GM06990 (cell line): Measurements from ENCODE around the gene CFAP46.

ENCODE experiments used
- DNase-seq: peaks from one replicate; pipeline ENCODE4 v3.0.0-alpha.2; 2011; ENCODE audit not compliant: insufficient read length; ENCODE audit errors: extremely low read depth
- H3K27me3 ChIP-seq: replicated peaks from 2 replicates; pipeline ENCODE4 v1.6.0; 2011; ENCODE audit warnings: low read length; ENCODE audit not compliant: control insufficient read depth, insufficient read depth
- H3K36me3 ChIP-seq: 2 replicates; pipeline ENCODE4 v1.5.1; 2011; ENCODE audit warnings: low read length; ENCODE audit not compliant: control insufficient read depth, insufficient read depth
- H3K4me3 ChIP-seq: replicated peaks from 2 replicates; pipeline ENCODE4 v1.5.1; 2011; ENCODE audit warnings: low read depth, mild to moderate bottlenecking, control low read depth, low read length
- TF ChIP-seq, protein P1 (sequence below): IDR thresholded peaks from 2 replicates; pipeline ENCODE4 v1.5.1; 2011; ENCODE audit warnings: low read length, control low read depth, mild to moderate bottlenecking, inconsistent platforms; ENCODE audit not compliant: insufficient read depth, poor library complexity, severe bottlenecking

The CFAP46 gene

DNA sequence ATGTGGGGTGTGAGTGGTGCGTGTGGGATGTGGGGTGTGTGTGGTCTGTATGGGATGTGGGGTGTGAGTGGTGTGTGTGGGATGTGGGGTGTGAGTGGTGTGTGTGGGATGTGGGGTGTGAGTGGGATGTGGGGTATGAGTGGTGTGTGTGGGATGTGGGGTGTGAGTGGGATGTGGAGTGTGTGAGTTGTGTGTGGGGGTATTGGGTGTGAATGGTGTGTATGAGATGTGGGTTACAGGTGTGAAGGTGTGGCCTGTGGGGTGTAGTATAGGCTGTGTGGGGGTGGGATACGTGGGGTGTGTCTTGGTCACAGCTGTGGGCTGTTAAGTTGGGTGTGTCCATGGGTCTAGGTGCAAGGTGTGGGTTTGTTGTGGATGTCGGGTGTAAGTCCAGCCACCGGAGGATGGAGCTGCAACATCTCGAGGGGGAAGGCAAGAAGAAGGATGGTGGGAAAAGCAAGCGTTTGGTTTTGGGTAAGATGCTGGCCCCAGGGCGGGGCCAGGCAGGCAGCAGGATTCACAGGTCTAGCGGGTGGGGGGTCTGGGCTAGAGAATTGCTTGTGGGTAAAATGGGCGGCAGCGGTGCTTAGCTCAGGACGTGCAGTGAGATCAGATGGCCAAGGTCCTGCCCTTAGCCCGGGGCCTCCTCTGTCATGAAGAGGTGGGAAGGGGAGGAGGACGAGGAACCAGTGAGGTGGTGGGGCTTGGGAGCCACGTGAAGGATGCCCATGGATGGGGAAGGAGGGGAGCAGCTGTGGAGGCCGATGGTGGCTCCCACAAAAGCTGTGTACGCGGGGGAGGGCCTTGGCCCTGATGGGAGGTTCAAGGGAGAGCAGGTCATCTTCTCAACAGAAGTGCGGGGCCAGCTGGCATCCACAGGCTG is 60.1 kb downstream of the CFAP46 start:
- Histone ChIP-seq H3K4me3 (no peak overlapping the region), H3K27me3 (no peaks in the 10 kb centered on the region; the same call in 1 of the 2 replicates), H3K36me3 (no peaks in the 10 kb centered on the region)
- TF ChIP-seq, protein P1, sequence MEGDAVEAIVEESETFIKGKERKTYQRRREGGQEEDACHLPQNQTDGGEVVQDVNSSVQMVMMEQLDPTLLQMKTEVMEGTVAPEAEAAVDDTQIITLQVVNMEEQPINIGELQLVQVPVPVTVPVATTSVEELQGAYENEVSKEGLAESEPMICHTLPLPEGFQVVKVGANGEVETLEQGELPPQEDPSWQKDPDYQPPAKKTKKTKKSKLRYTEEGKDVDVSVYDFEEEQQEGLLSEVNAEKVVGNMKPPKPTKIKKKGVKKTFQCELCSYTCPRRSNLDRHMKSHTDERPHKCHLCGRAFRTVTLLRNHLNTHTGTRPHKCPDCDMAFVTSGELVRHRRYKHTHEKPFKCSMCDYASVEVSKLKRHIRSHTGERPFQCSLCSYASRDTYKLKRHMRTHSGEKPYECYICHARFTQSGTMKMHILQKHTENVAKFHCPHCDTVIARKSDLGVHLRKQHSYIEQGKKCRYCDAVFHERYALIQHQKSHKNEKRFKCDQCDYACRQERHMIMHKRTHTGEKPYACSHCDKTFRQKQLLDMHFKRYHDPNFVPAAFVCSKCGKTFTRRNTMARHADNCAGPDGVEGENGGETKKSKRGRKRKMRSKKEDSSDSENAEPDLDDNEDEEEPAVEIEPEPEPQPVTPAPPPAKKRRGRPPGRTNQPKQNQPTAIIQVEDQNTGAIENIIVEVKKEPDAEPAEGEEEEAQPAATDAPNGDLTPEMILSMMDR, result no peak
- no peak for DNase-seq

DNA sequence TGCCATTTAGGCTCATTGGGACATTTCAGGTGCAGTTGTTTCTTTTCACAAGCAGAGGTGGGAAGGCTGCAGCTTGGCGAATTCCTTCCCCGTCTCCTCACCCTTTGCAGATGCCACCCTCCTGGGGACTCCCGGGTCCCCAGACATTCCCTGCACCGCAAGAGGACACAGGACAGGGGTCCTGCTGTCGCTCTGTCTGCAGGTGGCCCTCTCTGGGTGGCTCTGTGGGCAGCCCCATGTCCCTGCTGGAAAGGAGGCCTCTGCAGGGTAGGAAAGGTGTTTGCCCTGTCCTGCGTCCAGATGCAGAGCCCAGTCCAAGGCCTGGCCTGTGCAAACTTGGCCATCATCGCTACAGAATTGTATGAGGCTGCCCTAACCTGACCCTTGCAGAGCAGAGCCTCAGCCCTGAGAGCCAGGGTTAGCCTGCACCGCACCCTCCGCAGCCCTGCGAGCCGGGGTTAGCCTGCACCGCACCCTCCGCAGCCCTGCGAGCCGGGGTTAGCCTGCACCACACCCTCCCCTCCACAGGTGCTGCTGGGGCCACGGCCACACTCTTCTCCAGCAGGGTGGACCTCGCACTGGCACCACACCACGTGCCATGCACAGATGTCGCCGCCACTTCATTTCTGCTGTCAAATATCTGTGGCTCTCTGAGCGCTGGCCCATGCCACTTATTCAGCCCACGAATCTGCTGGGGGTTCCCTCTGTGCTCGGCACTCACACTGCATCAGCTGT is 61.0 kb downstream of the CFAP46 start:
- TF ChIP-seq, protein P1, result no peak
- H3K27me3 ChIP-seq, result no peaks in the 10 kb centered on the region; the same call in 1 of the 2 replicates
- H3K4me3 ChIP-seq, result no peak overlapping the region
- no peak for DNase-seq
- H3K36me3 ChIP-seq, result no peaks in the 10 kb centered on the region

- Histone ChIP-seq H3K36me3 (no peaks in the 10 kb centered on the region), H3K27me3 (no peaks in the 10 kb centered on the region; the same call in 1 of the 2 replicates), H3K4me3 (no peak overlapping the region)
- TF ChIP-seq, protein P1, result no peak
- DNase-seq, result no peak
Observed at GRCh38 chr10:132880128-132880981, 62.0 kb downstream of the CFAP46 start.

DNA sequence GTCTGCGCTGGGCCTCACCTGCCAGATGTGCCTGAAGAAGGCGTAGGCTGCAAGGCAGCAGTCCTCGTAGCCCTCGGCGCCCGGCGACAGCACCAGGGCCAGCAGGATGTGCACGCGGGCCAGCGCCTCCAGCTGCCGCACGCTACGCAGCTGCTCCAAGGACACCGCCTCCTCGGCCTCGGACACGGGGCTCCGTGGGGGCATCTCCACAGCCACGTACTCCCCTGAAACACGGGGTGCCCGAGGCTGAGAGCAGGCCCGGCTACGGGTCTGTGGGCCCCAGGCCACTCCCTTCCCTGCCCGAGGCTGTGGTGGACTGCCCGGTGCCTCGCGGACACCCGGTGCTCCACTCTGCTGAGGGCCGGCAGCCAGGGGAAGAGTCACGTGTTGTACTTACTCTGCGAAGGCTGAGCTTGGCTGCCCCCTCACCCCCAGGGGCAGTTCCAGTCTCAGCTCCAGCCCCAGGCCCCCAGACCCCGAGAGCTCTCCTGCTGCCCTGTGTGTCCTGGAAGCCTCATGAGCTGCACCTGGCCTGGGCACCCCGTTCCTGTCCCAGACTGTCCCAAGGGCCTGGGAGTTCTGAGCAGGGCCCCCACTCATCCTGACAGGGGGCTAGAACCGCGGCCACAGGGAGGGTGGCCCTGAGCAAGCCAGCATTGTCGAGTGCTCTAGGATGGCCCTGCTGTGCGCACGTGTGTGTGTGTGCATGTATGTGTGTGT is 62.8 kb downstream of the CFAP46 start:
- Histone ChIP-seq H3K36me3 (no peaks in the 10 kb centered on the region), H3K27me3 (no peaks in the 10 kb centered on the region; the same call in 1 of the 2 replicates), H3K4me3 (no peak overlapping the region)
- DNase-seq, result no peak
- TF ChIP-seq, protein P1, result no peak
